Pancreas (tissue), 10 donors: ENCODE results near the gene OR7G2. TPM values are rescaled to one million over a fixed set of nuclear protein-coding genes. Genes with fewer than 3 reads are reported as not detected.

ENCODE experiments used
- ATAC-seq, 4 donors: fragments of 200-7000 bp; cut with Tn5 transposase; one replicate each; pipeline versions ENCODE4 v1.8.0 to v1.9.1; 2020; ENCODE audit warnings: mild to moderate bottlenecking in 4 of 4, moderate library complexity in 4 of 4
- DNase-seq, 6 donors: peaks; one replicate each; pipeline ENCODE4 v3.0.0-alpha.2; 2020
- FAIRE-seq: peaks from 2 replicates; lab custom pipeline; 2012; peaks lifted over from hg19 to GRCh38; lab: Jason Lieb, UNC
- H3K27ac ChIP-seq, 4 donors: fragments of 200-600 bp; sonication (generic); 1 replicate in 3 of 4; 2 replicates in 1 of 4; pipeline versions ENCODE4 v1.5.0 to v1.8.0; 2020
- H3K27me3 ChIP-seq, 4 donors: fragments of 200-600 bp; one replicate each; pipeline ENCODE4 v1.8.0; 2021
- H3K36me3 ChIP-seq, 3 donors: fragments of 200-600 bp; sonication (generic) in 1 of 3; one replicate each; pipeline versions ENCODE4 v1.5.0 to v1.8.0; 2020 to 2021
- H3K4me1 ChIP-seq, 3 donors: fragments of 200-600 bp; one replicate each; pipeline ENCODE4 v1.8.0; 2021
- H3K4me3 ChIP-seq, 4 donors: fragments of 200-600 bp; sonication (generic) in 2 of 4; one replicate each; pipeline versions ENCODE4 v1.5.0 to v1.8.0; 2020 to 2021
- H3K9me3 ChIP-seq, 4 donors: fragments of 200-600 bp; one replicate each; pipeline ENCODE4 v1.8.0; 2021
- WGBS, 2 donors: extraction: QIAGEN DNeasy Blood & Tissue Kit; methylation state at CpG; one replicate each; pipeline ENCODE4 v1.1.7; 2013; 5-methylcytosine and 5-hydroxymethylcytosine counted together
- intact Hi-C, 3 donors: fragments of 100-400 bp; cut with DNase I; formaldehyde crosslinking; loops; one replicate each; pipeline versions ENCODE4 v1.11.1 to v1.14.2; 2022
- polyA plus RNA-seq, 2 donors: library from polyadenylated mRNA; stranded (reverse); fragments of 200-250 nt; gene quantifications; one replicate each; pipeline ENCODE4 v1.2.3, GENCODE V29; 2013
- total RNA-seq, 6 donors: library from RNA; stranded (reverse); fragmentation: NEBNext Ultra II Directional in 4 of 6; extraction: Animal tissue kit (Norgen Biotek cat#: 25700) in 4 of 6; gene quantifications; one replicate each; pipeline versions ENCODE4 v1.2.1 to v1.2.4, GENCODE V29; 2021 to 2023
- TF ChIP-seq, protein P1 (sequence below), 4 donors: fragments of 200-600 bp; sonication (generic) in 3 of 4; IDR thresholded peaks; one replicate each; pipeline versions ENCODE4 v1.5.0 to v1.8.0; 2021; ENCODE audit warnings: antibody characterized with exemption in 4 of 4
- donor health status: healthy with polysubstance abuse.
- donor health status: DM: no; HTN: no; CAD: no; lungs with moderate emphysema.
- donor health status: DM: no; HTN: no; CAD: no.
- donor health status: control.
- donor health status: control.
- donor health status: Bipolar disorder and iron deficiency.
- donor health status: DM: yes; HTN: yes; CAD: no.
- donor health status: DM: no; HTN: no; CAD: no.
- donor health status: DM: no; HTN: no; CAD: no.
- donor health status: DM: yes; HTN: yes; CAD: no.

The OR7G2 gene
- total and polyA plus RNA-seq, 8 donors = not detected

DNA sequence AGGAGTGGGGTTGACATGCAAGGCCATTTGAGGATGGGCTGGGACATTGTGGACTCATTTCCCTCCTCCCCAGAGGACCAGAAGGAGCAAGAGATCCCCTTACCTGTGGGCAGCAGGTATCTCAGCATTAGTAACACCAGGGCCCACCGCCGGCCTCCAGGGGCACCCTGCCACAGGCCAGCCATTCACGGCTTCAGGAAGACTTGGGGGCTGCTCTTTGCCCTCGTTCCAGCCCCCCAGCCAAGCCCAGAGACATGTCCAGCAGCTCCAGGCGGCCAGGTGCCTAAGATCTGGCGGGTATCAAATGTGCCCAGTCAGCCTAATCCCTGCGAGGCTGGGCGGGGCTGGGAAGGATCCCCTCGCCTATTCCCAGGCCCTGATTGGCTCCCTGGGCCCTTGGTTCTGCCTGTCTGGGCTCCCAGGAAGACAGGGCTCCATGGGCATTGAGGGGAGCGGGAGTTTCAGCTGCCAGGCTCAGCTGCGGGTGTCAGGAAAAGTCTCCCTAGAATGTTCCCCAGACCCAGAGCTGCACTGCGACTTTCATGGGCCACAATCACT is 41.7 kb downstream of the OR7G2 start:
- 57 to 71% methylated on average over 12 of the region's 12 CpGs for WGBS, 2 donors
- Histone ChIP-seq H3K36me3 (no peaks in the 10 kb centered on the region), H3K4me3 (no peak overlapping the region), H3K4me1 (no peaks in the 10 kb centered on the region), H3K27me3 (no peaks in the 10 kb centered on the region), H3K27ac (no peak overlapping the region), H3K9me3 (no peaks in the 10 kb centered on the region)
- no peak for ATAC-seq
- FAIRE-seq = no peak
- TF ChIP-seq, protein P1, sequence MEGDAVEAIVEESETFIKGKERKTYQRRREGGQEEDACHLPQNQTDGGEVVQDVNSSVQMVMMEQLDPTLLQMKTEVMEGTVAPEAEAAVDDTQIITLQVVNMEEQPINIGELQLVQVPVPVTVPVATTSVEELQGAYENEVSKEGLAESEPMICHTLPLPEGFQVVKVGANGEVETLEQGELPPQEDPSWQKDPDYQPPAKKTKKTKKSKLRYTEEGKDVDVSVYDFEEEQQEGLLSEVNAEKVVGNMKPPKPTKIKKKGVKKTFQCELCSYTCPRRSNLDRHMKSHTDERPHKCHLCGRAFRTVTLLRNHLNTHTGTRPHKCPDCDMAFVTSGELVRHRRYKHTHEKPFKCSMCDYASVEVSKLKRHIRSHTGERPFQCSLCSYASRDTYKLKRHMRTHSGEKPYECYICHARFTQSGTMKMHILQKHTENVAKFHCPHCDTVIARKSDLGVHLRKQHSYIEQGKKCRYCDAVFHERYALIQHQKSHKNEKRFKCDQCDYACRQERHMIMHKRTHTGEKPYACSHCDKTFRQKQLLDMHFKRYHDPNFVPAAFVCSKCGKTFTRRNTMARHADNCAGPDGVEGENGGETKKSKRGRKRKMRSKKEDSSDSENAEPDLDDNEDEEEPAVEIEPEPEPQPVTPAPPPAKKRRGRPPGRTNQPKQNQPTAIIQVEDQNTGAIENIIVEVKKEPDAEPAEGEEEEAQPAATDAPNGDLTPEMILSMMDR (IDR thresholded peaks at IDR 0.05) = no peak
- intact Hi-C loops = no loop called here
- DNase-seq = no peak

DNA sequence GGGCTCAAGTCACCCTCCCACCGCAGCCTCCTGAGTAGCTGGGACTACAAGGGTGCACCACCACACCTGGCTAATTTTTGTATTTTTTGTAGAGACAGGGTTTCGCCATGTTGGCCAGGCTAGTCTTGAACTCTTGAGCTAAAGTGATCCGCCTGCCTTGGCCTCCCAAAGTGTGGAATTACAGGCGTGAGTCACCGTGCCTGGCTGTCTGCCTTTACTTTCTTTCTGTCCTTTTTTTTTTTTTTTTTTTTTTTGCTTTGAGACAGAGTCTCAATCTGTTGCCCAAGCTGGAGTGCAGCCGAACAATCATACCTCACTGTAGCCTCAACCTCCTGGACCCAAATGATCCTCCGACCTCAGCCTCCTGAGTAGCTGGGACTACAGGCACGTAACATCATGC is 45.4 kb downstream of the OR7G2 start:
- Histone ChIP-seq H3K27ac (no peak overlapping the region), H3K4me1 (no peaks in the 10 kb centered on the region), H3K36me3 (no peaks in the 10 kb centered on the region), H3K27me3 (peaks cover 0 to 3% (median 0%) of the 10 kb centered on the region in 4 donors), H3K4me3 (no peak overlapping the region), H3K9me3 (no peaks in the 10 kb centered on the region)
- no peak for FAIRE-seq
- no peak for DNase-seq
- ATAC-seq = no peak
- TF ChIP-seq, protein P1 (IDR thresholded peaks at IDR 0.05) = no peak
- 73 to 91% methylated on average over 8 of the region's 8 CpGs for WGBS, 2 donors
- intact Hi-C loops = no loop called here

DNA sequence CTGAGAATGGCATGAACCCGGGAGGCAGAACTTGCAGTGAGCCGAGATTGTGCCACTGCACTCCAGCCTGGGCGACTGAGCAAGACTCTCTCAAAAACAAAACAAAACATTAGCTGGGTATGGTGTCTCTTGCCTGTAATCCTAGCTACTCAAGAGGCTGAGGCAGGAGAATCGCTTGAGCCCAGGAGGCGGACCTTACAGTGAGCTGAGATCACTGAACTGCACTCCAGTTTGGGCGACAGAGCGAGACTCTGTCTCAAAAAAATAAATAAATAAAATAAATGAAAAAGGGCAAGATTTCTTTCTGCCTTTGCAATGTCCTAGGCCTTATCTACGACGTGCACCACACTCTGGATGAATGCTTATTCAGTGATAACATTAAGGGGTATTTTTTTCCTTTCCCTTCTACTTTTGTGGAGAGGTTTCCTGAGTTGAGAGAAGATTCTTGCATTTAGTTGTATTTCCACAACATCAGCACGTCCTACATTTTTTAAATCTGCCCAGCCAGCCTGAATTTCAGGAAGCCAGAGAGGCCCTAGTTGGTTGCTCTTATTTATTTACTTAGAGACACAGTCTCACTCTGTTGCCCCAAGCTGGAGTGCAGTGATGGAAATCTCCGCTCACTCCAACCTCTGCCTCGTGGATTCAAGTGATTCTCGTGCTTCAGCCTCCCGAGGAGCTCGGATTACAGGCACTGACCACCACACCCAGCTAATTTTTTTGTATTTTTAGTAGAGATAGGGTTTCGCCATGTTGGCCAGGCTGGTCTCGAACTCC is 46.5 kb downstream of the OR7G2 start:
- DNase-seq (no peak), ATAC-seq (no peak), FAIRE-seq (no peak)
- H3K4me3 ChIP-seq = no peak overlapping the region
- WGBS, 2 donors = 60 to 67% methylated on average over 17 of the region's 17 CpGs
- peaks cover 0 to 3% (median 0%) of the 10 kb centered on the region in 4 donors for H3K27me3 ChIP-seq
- no peaks in the 10 kb centered on the region for H3K4me1 ChIP-seq
- H3K36me3 ChIP-seq = no peaks in the 10 kb centered on the region
- TF ChIP-seq, protein P1 (IDR thresholded peaks at IDR 0.05) = no peak
- intact Hi-C loops = no loop called here
- no peaks in the 10 kb centered on the region for H3K9me3 ChIP-seq
- H3K27ac ChIP-seq = peak overlapping the region in 1 of 4 donors; percentile 77

DNA sequence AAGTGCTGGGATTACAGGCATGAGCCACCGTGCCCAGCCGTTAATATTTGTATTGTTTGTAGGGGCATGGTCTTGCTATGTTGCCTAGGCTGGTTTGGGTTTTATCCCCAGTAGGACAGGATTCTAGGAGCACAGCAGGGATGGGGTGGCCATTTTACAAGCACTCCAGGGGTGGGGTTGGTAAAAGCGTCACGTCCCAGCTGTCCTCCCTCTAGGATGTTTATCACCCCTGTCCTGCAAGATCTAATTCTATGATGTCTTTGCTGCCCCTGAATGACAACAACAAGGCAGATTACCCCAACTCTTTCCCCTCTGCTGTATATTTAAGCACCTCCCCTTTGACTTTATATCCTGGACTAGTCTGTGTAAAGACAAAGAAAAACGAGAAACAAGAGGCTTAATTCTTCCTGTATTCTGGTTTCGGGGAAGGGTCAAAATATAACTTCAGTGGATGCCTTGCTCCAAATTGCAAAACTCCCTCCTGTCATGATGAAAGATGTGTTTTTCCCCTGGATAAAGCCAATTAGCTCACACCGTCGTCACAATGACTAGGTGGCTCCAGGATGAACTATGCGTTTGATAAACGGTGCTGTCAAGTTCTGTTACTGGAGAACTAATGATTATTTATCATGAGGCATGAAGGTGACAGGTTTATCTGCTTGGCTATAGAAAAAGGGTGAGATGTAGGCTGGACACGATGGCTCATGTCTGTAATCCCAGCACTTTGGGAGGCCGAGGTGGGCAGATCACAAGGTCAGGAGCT is 48.2 kb downstream of the OR7G2 start:
- peak in 2 of 6 donors; percentile 16 to 32 for DNase-seq
- WGBS, 2 donors = 13 to 14% methylated on average over 12 of the region's 12 CpGs
- no peak for FAIRE-seq
- TF ChIP-seq, protein P1 (IDR thresholded peaks at IDR 0.05) = no peak
- peaks cover 0 to 3% (median 0%) of the 10 kb centered on the region in 4 donors for H3K27me3 ChIP-seq
- H3K27ac ChIP-seq = peak overlapping the region; percentile 3 to 77 (median 52)
- ATAC-seq = peak; percentile 35 to 77 (median 70)
- intact Hi-C loops = no loop called here
- no peaks in the 10 kb centered on the region for H3K36me3 ChIP-seq
- no peaks in the 10 kb centered on the region for H3K9me3 ChIP-seq
- no peak overlapping the region for H3K4me3 ChIP-seq
- no peaks in the 10 kb centered on the region for H3K4me1 ChIP-seq
